Fibroblast of lung (primary cell): Measurements from ENCODE around the gene POMT1.

Source experiments
- CTCF ChIP-seq, 2 donors: IDR thresholded peaks in 1 of 2; conservative IDR thresholded peaks in 1 of 2; 1 replicate in 1 of 2; 2 replicates in 1 of 2; pipeline ENCODE4 v1.5.1; 2011 to 2012; ENCODE audit warnings: low read length in 2 of 2, control low read depth in 1 of 2, inconsistent platforms in 1 of 2, low read depth in 1 of 2, mild to moderate bottlenecking in 1 of 2
- EZH2 ChIP-seq: IDR thresholded peaks from 2 replicates; pipeline ENCODE4 v1.5.1; 2012; ENCODE audit warnings: low read length, control low read depth, mild to moderate bottlenecking; ENCODE audit errors: missing control alignments

GRCh38 chr9:131529597-131530545 lies 27.2 kb downstream of the POMT1 start:
- no peak for TF ChIP-seq CTCF (conservative IDR thresholded peaks at IDR 0.05 in 1 of 2, IDR thresholded peaks at IDR 0.05 in 1 of 2; ENCODE audit: low read depth in 1 of 2, low read length in 2 of 2)
- no peak for TF ChIP-seq EZH2
